MM.1S (cell line): ENCODE results near the gene PRMT1.

ENCODE experiments used
- DNase-seq: peaks from one replicate; pipeline ENCODE4 v3.0.0-alpha.2; 2015
- H2AFZ ChIP-seq: fragments of 300-600 bp; sonication (generic); 2 replicates; pipeline ENCODE4 v1.6.0; 2016; ENCODE audit warnings: antibody characterized with exemption, low read length
- H3F3A ChIP-seq: fragments of 300-600 bp; sonication (generic); 2 replicates; pipeline ENCODE4 v1.6.1; 2016; ENCODE audit warnings: mild to moderate bottlenecking, antibody characterized with exemption, low read length, moderate library complexity, mixed read lengths; ENCODE audit not compliant: insufficient read depth
- H3K27ac ChIP-seq: fragments of 300-600 bp; sonication (generic); 2 replicates; pipeline ENCODE4 v1.5.1; 2016; ENCODE audit warnings: mild to moderate bottlenecking, low read length
- H3K27me3 ChIP-seq: fragments of 300-600 bp; sonication (generic); replicated peaks from 2 replicates; pipeline ENCODE4 v1.6.0; 2016; ENCODE audit warnings: low read length; ENCODE audit not compliant: insufficient read depth
- H3K36me3 ChIP-seq: fragments of 300-600 bp; sonication (generic); replicated peaks from 2 replicates; pipeline ENCODE4 v1.6.1; 2016; ENCODE audit warnings: mild to moderate bottlenecking, low read length, mixed read lengths; ENCODE audit not compliant: insufficient read depth
- H3K4me1 ChIP-seq: fragments of 300-600 bp; sonication (generic); 2 replicates; pipeline ENCODE4 v1.6.1; 2016; ENCODE audit warnings: low read length, mixed read lengths
- H3K4me2 ChIP-seq: fragments of 300-600 bp; sonication (generic); 2 replicates; pipeline ENCODE4 v1.6.0; 2016; ENCODE audit warnings: low read depth, low read length
- H3K4me3 ChIP-seq: fragments of 300-600 bp; sonication (generic); 2 replicates; pipeline ENCODE4 v1.5.1; 2016; ENCODE audit warnings: low read length, mixed read lengths
- H3K79me2 ChIP-seq: fragments of 300-600 bp; sonication (generic); 2 replicates; pipeline ENCODE4 v1.6.1; 2016; ENCODE audit warnings: mixed run types, low read length, mixed read lengths
- H3K9ac ChIP-seq: fragments of 300-600 bp; sonication (generic); 2 replicates; pipeline ENCODE4 v1.6.1; 2016; ENCODE audit warnings: low read length, mixed read lengths
- H3K9me2 ChIP-seq: fragments of 300-600 bp; sonication (generic); replicated peaks from 2 replicates; pipeline ENCODE4 v1.6.1; 2016; ENCODE audit warnings: mild to moderate bottlenecking, low read length, mixed read lengths; ENCODE audit not compliant: insufficient read depth
- H3K9me3 ChIP-seq: fragments of 300-600 bp; sonication (generic); replicated peaks from 2 replicates; pipeline ENCODE4 v1.6.1; 2016; ENCODE audit warnings: mild to moderate bottlenecking, low read length, mixed read lengths; ENCODE audit not compliant: insufficient read depth
- H4K20me1 ChIP-seq: fragments of 300-600 bp; sonication (generic); 2 replicates; pipeline ENCODE4 v1.6.1; 2016; ENCODE audit warnings: mild to moderate bottlenecking, low read length, moderate library complexity, mixed read lengths; ENCODE audit not compliant: insufficient read depth
- EZH2 ChIP-seq: fragments of 300-600 bp; sonication (generic); optimal IDR thresholded peaks from 2 replicates; pipeline ENCODE3; 2017; ENCODE audit warnings: low read depth, mild to moderate bottlenecking, antibody characterized with exemption, low read length, mixed read lengths
- EZH2phosphoT487 ChIP-seq: fragments of 300-600 bp; sonication (generic); IDR thresholded peaks from 2 replicates; pipeline ENCODE4 v1.6.1; 2018; ENCODE audit warnings: antibody characterized with exemption, low read length
- TF ChIP-seq, protein P1 (sequence below): fragments of 300-600 bp; sonication (generic); IDR thresholded peaks from 2 replicates; pipeline ENCODE4 v1.5.1; 2016; ENCODE audit warnings: antibody characterized with exemption, low read length, mixed read lengths

The PRMT1 gene

GRCh38 chr19:49727217-49728030, 50.4 kb downstream of the PRMT1 start:
- H3K4me2 ChIP-seq = no peak overlapping the region
- H3F3A ChIP-seq = no peaks in the 10 kb centered on the region
- DNase-seq = no peak
- H3K9me2 ChIP-seq = no peaks in the 10 kb centered on the region
- no peaks in the 10 kb centered on the region for H3K79me2 ChIP-seq
- H3K9ac ChIP-seq = no peak overlapping the region
- H4K20me1 ChIP-seq = no peaks in the 10 kb centered on the region
- H2AFZ ChIP-seq = no peak overlapping the region
- no peaks in the 10 kb centered on the region for H3K36me3 ChIP-seq
- no peak overlapping the region for H3K4me3 ChIP-seq
- H3K9me3 ChIP-seq = no peaks in the 10 kb centered on the region
- no peaks in the 10 kb centered on the region for H3K4me1 ChIP-seq
- TF ChIP-seq EZH2phosphoT487 (no peak), EZH2 (no peak)
- TF ChIP-seq, protein P1, sequence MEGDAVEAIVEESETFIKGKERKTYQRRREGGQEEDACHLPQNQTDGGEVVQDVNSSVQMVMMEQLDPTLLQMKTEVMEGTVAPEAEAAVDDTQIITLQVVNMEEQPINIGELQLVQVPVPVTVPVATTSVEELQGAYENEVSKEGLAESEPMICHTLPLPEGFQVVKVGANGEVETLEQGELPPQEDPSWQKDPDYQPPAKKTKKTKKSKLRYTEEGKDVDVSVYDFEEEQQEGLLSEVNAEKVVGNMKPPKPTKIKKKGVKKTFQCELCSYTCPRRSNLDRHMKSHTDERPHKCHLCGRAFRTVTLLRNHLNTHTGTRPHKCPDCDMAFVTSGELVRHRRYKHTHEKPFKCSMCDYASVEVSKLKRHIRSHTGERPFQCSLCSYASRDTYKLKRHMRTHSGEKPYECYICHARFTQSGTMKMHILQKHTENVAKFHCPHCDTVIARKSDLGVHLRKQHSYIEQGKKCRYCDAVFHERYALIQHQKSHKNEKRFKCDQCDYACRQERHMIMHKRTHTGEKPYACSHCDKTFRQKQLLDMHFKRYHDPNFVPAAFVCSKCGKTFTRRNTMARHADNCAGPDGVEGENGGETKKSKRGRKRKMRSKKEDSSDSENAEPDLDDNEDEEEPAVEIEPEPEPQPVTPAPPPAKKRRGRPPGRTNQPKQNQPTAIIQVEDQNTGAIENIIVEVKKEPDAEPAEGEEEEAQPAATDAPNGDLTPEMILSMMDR = no peak
- H3K27ac ChIP-seq = no peak overlapping the region
- H3K27me3 ChIP-seq = peaks cover 67% of the 10 kb centered on the region

GRCh38 chr19:49730166-49730565, 53.1 kb downstream of the PRMT1 start:
- Histone ChIP-seq H3K27me3 (peaks cover 72% of the 10 kb centered on the region), H3K4me2 (no peak overlapping the region), H3K9me2 (no peaks in the 10 kb centered on the region), H3K4me3 (no peak overlapping the region), H3K9me3 (no peaks in the 10 kb centered on the region), H4K20me1 (no peaks in the 10 kb centered on the region), H2AFZ (no peak overlapping the region), H3K27ac (no peak overlapping the region), H3F3A (no peaks in the 10 kb centered on the region), H3K9ac (no peak overlapping the region), H3K79me2 (no peaks in the 10 kb centered on the region), H3K36me3 (no peaks in the 10 kb centered on the region), H3K4me1 (no peaks in the 10 kb centered on the region)
- TF ChIP-seq EZH2 (no peak), EZH2phosphoT487 (no peak)
- TF ChIP-seq, protein P1 = no peak
- no peak for DNase-seq
